ENCODE results near the gene CPEB2.

CPEB2 gene

GRCh38 chr4:15001869-15002658 is at the start of gene CPEB2:
CPEB2 (plus strand) TSS chr4:15002481; CDS start chr4:15002674, 193 bp downstream.
- peak; percentile 81 for DNase-seq (ENCODE audit: low spot score)

- no peak for DNase-seq (ENCODE audit: low spot score)
Measured at GRCh38 chr4:14958436-14958835, 43.8 kb upstream of the CPEB2 start.

GRCh38 chr4:14961292-14961691 is 41.0 kb upstream of the CPEB2 start:
- no peak for DNase-seq (ENCODE audit: low spot score)

- DNase-seq (ENCODE audit: low spot score) = no peak
Measured at GRCh38 chr4:14965071-14965470, 37.2 kb upstream of the CPEB2 start.

GRCh38 chr4:14967982-14968381 is 34.3 kb upstream of the CPEB2 start:
- no peak for DNase-seq (ENCODE audit: low spot score)

GRCh38 chr4:14977830-14978229 is 24.5 kb upstream of the CPEB2 start:
- no peak for DNase-seq (ENCODE audit: low spot score)

GRCh38 chr4:14984448-14984847 is 17.8 kb upstream of the CPEB2 start:
- DNase-seq (ENCODE audit: low spot score) = no peak

- DNase-seq (ENCODE audit: low spot score) = no peak
Measured at GRCh38 chr4:14985161-14985560, 17.1 kb upstream of the CPEB2 start.

- no peak for DNase-seq (ENCODE audit: low spot score)
Measured at GRCh38 chr4:14985843-14986242, 16.4 kb upstream of the CPEB2 start.

GRCh38 chr4:14987054-14987453 is 15.2 kb upstream of the CPEB2 start:
- no peak for DNase-seq (ENCODE audit: low spot score)

GRCh38 chr4:14990484-14990883 is 11.8 kb upstream of the CPEB2 start:
- no peak for DNase-seq (ENCODE audit: low spot score)

- no peak for DNase-seq (ENCODE audit: low spot score)
Measured at GRCh38 chr4:14994242-14994641, 8.0 kb upstream of the CPEB2 start.

- peak; percentile 69 for DNase-seq (ENCODE audit: low spot score)
Measured at GRCh38 chr4:15001248-15001868, 923 bp upstream of the CPEB2 start.

- DNase-seq (ENCODE audit: low spot score) = peak; percentile 51
Measured at GRCh38 chr4:15002659-15003400, 549 bp downstream of the CPEB2 start.

- DNase-seq (ENCODE audit: low spot score) = no peak
Measured at GRCh38 chr4:15003401-15003890, 1.2 kb downstream of the CPEB2 start.

GRCh38 chr4:15003891-15004738 is 1.8 kb downstream of the CPEB2 start:
- DNase-seq (ENCODE audit: low spot score) = no peak

GRCh38 chr4:15004739-15005301 is 2.5 kb downstream of the CPEB2 start:
- peak; percentile 46 for DNase-seq (ENCODE audit: low spot score)

GRCh38 chr4:15005474-15006115 is 3.3 kb downstream of the CPEB2 start:
- DNase-seq (ENCODE audit: low spot score) = no peak

- peak; percentile 34 for DNase-seq (ENCODE audit: low spot score)
Measured at GRCh38 chr4:15006416-15007024, 4.2 kb downstream of the CPEB2 start.

GRCh38 chr4:15007201-15007600 is 4.9 kb downstream of the CPEB2 start:
- no peak for DNase-seq (ENCODE audit: low spot score)

Data from cerebellar cortex (tissue), 1 donor.